ENCODE results near the gene GNG12. TPM values are rescaled to one million over a fixed set of nuclear protein-coding genes. Genes with fewer than 3 reads are reported as not detected.

Gene GNG12
- total RNA-seq, 2 donors from 2014 or later, result 116 to 137 TPM

- Histone ChIP-seq H3K27me3 (replicated peaks; ENCODE audit: insufficient read depth) (no peaks in the 10 kb centered on the region), H3K4me1 (ENCODE audit: control insufficient read depth in 1 of 2, low read depth in 2 of 2) (peaks cover 35 to 60% of the 10 kb centered on the region in 2 donors), H3K27ac (no peak overlapping the region), H3K9me3 (no peaks in the 10 kb centered on the region), H3K36me3 (no peaks in the 10 kb centered on the region), H3K4me3 (no peak overlapping the region)
- TF ChIP-seq CTCF (IDR thresholded peaks at IDR 0.05), result no peak
- ATAC-seq (ENCODE audit: insufficient number of reproducible peaks, low FRiP score, low read depth), result no peak
- DNase-seq (ENCODE audit: low spot score), result no peak
Observed at GRCh38 chr1:67784545-67785186, 48.6 kb downstream of the GNG12 start.

- TF ChIP-seq CTCF (IDR thresholded peaks at IDR 0.05), result no peak
- Histone ChIP-seq H3K4me3 (no peak overlapping the region), H3K9me3 (no peaks in the 10 kb centered on the region), H3K36me3 (no peaks in the 10 kb centered on the region), H3K27me3 (replicated peaks; ENCODE audit: insufficient read depth) (no peaks in the 10 kb centered on the region), H3K4me1 (ENCODE audit: control insufficient read depth in 1 of 2, low read depth in 2 of 2) (peaks cover 21 to 58% of the 10 kb centered on the region in 2 donors), H3K27ac (peak overlapping the region in 1 of 2 donors; percentile 35)
- DNase-seq (ENCODE audit: low spot score), result no peak
- no peak for ATAC-seq (ENCODE audit: insufficient number of reproducible peaks, low FRiP score, low read depth)
Observed at GRCh38 chr1:67780637-67781036, 52.6 kb downstream of the GNG12 start.

- no peaks in the 10 kb centered on the region for H3K27me3 ChIP-seq (replicated peaks; ENCODE audit: insufficient read depth)
- ATAC-seq (ENCODE audit: insufficient number of reproducible peaks, low FRiP score, low read depth) (peak; percentile 53), DNase-seq (ENCODE audit: low spot score) (no peak)
- H3K4me3 ChIP-seq, result peak overlapping the region; percentile 36
- no peaks in the 10 kb centered on the region for H3K36me3 ChIP-seq
- H3K9me3 ChIP-seq, result no peaks in the 10 kb centered on the region
- no peak for TF ChIP-seq CTCF (IDR thresholded peaks at IDR 0.05)
- peaks cover 16 to 56% of the 10 kb centered on the region in 2 donors for H3K4me1 ChIP-seq (ENCODE audit: control insufficient read depth in 1 of 2, low read depth in 2 of 2)
- H3K27ac ChIP-seq, result peak overlapping the region; percentile 89 to 91
Observed at GRCh38 chr1:67777440-67777839, 55.8 kb downstream of the GNG12 start.

GRCh38 chr1:67777016-67777415 lies 56.3 kb downstream of the GNG12 start:
- DNase-seq (ENCODE audit: low spot score) (no peak), ATAC-seq (ENCODE audit: insufficient number of reproducible peaks, low FRiP score, low read depth) (no peak)
- Histone ChIP-seq H3K36me3 (no peaks in the 10 kb centered on the region), H3K9me3 (no peaks in the 10 kb centered on the region), H3K27me3 (replicated peaks; ENCODE audit: insufficient read depth) (no peaks in the 10 kb centered on the region), H3K4me1 (ENCODE audit: control insufficient read depth in 1 of 2, low read depth in 2 of 2) (peaks cover 16 to 59% of the 10 kb centered on the region in 2 donors), H3K4me3 (peak overlapping the region; percentile 36), H3K27ac (peak overlapping the region; percentile 89 to 91)
- no peak for TF ChIP-seq CTCF (IDR thresholded peaks at IDR 0.05)

GRCh38 chr1:67773462-67773861 lies 59.8 kb downstream of the GNG12 start:
- Histone ChIP-seq H3K4me1 (ENCODE audit: control insufficient read depth in 1 of 2, low read depth in 2 of 2) (peaks cover 10 to 61% of the 10 kb centered on the region in 2 donors), H3K27ac (no peak overlapping the region), H3K9me3 (no peaks in the 10 kb centered on the region), H3K27me3 (replicated peaks; ENCODE audit: insufficient read depth) (no peaks in the 10 kb centered on the region), H3K4me3 (no peak overlapping the region), H3K36me3 (no peaks in the 10 kb centered on the region)
- no peak for DNase-seq (ENCODE audit: low spot score)
- no peak for ATAC-seq (ENCODE audit: insufficient number of reproducible peaks, low FRiP score, low read depth)
- no peak for TF ChIP-seq CTCF (IDR thresholded peaks at IDR 0.05)
